Sigmoid colon (tissue), 7 donors: Measurements from ENCODE around the gene GIN1. TPM values are rescaled to one million over a fixed set of nuclear protein-coding genes. Genes with fewer than 3 reads are reported as not detected.

Experiments
- DNase-seq: peaks from one replicate; pipeline ENCODE4 v3.0.0-alpha.2; 2019
- H3K27ac ChIP-seq, 4 donors: fragments of 200-600 bp; sonication (generic); one replicate each; pipeline ENCODE4 v1.5.1; 2016 to 2019; ENCODE audit warnings: mild to moderate bottlenecking in 1 of 4
- H3K27me3 ChIP-seq, 3 donors: fragments of 200-600 bp; sonication (generic); one replicate each; pipeline ENCODE4 v1.5.1; 2019; ENCODE audit warnings: mild to moderate bottlenecking in 1 of 3
- H3K36me3 ChIP-seq, 4 donors: fragments of 200-600 bp; sonication (generic); one replicate each; pipeline ENCODE4 v1.5.1; 2016 to 2019
- H3K4me1 ChIP-seq, 4 donors: fragments of 200-600 bp; sonication (generic); one replicate each; pipeline ENCODE4 v1.5.1; 2017 to 2019
- H3K4me3 ChIP-seq, 4 donors: fragments of 200-600 bp; sonication (generic); one replicate each; pipeline ENCODE4 v1.5.1; 2017 to 2019; ENCODE audit warnings: mild to moderate bottlenecking in 2 of 4, moderate library complexity in 1 of 4
- H3K9me3 ChIP-seq, 4 donors: fragments of 200-600 bp in 3 of 4; sonication (generic) in 3 of 4; one replicate each; pipeline versions ENCODE4 v1.5.1 to v1.6.1; 2013 to 2019
- EP300 ChIP-seq, 4 donors: sonication (generic); formaldehyde crosslinking; IDR thresholded peaks; one replicate each; pipeline ENCODE4 v1.6.1; 2017; ENCODE audit warnings: antibody characterized with exemption in 4 of 4
- POLR2A ChIP-seq, 2 donors: fragments of 450-650 bp; IDR thresholded peaks; one replicate each; pipeline ENCODE4 v1.6.1; 2016; ENCODE audit warnings: antibody characterized with exemption in 2 of 2, mild to moderate bottlenecking in 2 of 2, moderate library complexity in 2 of 2
- POLR2AphosphoS5 ChIP-seq, 4 donors: sonication (generic); formaldehyde crosslinking; IDR thresholded peaks; one replicate each; pipeline ENCODE4 v1.6.1; 2017; ENCODE audit warnings: antibody characterized with exemption in 4 of 4
- WGBS, 2 donors: extraction: QIAGEN DNeasy Blood & Tissue Kit; methylation state at CpG; one replicate each; pipeline ENCODE4 v1.1.7; 2013; 5-methylcytosine and 5-hydroxymethylcytosine counted together
- intact Hi-C: fragments of 100-400 bp; cut with DNase I; formaldehyde crosslinking; loops from one replicate; pipeline ENCODE4 v1.15.1; 2023
- polyA plus RNA-seq, 3 donors: library from polyadenylated mRNA; stranded (reverse); fragments of 200-250 nt; gene quantifications; one replicate each; pipeline ENCODE4 v1.2.3, GENCODE V29; 2013
- total RNA-seq, 4 donors: library from RNA; depleted of rRNA; stranded (reverse); fragments of >200 nt; gene quantifications; one replicate each; pipeline ENCODE4 v1.1.0, GENCODE V29; 2016
- TF ChIP-seq, protein P1 (sequence below), 4 experiments: fragments of 450-650 bp in 3 of 4; fragments of 200-600 bp in 1 of 4; IDR thresholded peaks; one replicate each; pipeline ENCODE4 v1.5.1; 2016 to 2019; ENCODE audit warnings: antibody characterized with exemption in 4 of 4, mild to moderate bottlenecking in 3 of 4, moderate library complexity in 2 of 4
- donor health status: healthy with polysubstance abuse.
- donor health status: Bipolar disorder and iron deficiency.
- donor health status: healthy.

The GIN1 gene
- total and polyA plus RNA-seq, 7 donors, result 3.0 to 14.6 (median 7.8) TPM

DNA sequence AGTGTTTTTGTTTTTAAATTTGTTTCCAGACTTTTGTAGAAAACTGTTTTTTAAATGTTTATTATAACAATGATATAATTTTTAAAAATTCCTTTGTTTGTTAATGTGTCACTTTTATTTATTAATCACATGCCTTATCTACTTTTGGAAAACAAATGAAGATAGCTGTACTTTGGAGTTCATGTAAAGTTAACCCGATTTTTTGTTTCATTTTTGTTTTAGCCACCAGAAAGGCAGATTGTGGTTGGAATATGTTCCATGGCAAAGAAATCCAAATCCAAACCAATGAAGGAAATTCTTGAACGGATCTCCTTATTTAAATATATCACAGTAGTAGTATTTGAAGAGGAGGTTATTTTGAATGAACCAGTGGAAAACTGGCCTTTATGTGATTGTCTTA is 13.3 kb upstream of the GIN1 start:
- no peak overlapping the region for H3K4me3 ChIP-seq
- H3K27ac ChIP-seq, result no peak overlapping the region
- H3K4me1 ChIP-seq, result no peaks in the 10 kb centered on the region
- H3K9me3 ChIP-seq, result no peaks in the 10 kb centered on the region
- DNase-seq, result no peak
- H3K27me3 ChIP-seq, result no peaks in the 10 kb centered on the region
- TF ChIP-seq POLR2AphosphoS5 (IDR thresholded peaks at IDR 0.05), result no peak
- TF ChIP-seq POLR2A (IDR thresholded peaks at IDR 0.05), result no peak
- TF ChIP-seq, protein P1, sequence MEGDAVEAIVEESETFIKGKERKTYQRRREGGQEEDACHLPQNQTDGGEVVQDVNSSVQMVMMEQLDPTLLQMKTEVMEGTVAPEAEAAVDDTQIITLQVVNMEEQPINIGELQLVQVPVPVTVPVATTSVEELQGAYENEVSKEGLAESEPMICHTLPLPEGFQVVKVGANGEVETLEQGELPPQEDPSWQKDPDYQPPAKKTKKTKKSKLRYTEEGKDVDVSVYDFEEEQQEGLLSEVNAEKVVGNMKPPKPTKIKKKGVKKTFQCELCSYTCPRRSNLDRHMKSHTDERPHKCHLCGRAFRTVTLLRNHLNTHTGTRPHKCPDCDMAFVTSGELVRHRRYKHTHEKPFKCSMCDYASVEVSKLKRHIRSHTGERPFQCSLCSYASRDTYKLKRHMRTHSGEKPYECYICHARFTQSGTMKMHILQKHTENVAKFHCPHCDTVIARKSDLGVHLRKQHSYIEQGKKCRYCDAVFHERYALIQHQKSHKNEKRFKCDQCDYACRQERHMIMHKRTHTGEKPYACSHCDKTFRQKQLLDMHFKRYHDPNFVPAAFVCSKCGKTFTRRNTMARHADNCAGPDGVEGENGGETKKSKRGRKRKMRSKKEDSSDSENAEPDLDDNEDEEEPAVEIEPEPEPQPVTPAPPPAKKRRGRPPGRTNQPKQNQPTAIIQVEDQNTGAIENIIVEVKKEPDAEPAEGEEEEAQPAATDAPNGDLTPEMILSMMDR (IDR thresholded peaks at IDR 0.05), result no peak
- no peak for TF ChIP-seq EP300 (IDR thresholded peaks at IDR 0.05)
- intact Hi-C loops, result no loop called here
- peaks cover 0 to 40% (median 0%) of the 10 kb centered on the region in 4 donors for H3K36me3 ChIP-seq
- WGBS, 2 donors, result 54 to 78% methylated on average over 2 of the region's 2 CpGs

GRCh38 chr5:103132684-103133083 is 12.7 kb upstream of the GIN1 start:
- DNase-seq, result no peak
- TF ChIP-seq POLR2A (IDR thresholded peaks at IDR 0.05) (no peak), EP300 (IDR thresholded peaks at IDR 0.05) (no peak), POLR2AphosphoS5 (IDR thresholded peaks at IDR 0.05) (no peak)
- TF ChIP-seq, protein P1 (IDR thresholded peaks at IDR 0.05), result no peak
- Histone ChIP-seq H3K36me3 (peaks cover 0 to 35% (median 0%) of the 10 kb centered on the region in 4 donors), H3K4me1 (no peaks in the 10 kb centered on the region), H3K27ac (no peak overlapping the region), H3K27me3 (no peaks in the 10 kb centered on the region), H3K4me3 (no peak overlapping the region), H3K9me3 (no peaks in the 10 kb centered on the region)
- 88 to 93% methylated on average over 1 of the region's 1 CpG for WGBS, 2 donors
- intact Hi-C loops, result no loop called here

GRCh38 chr5:103128202-103128601 is 8.3 kb upstream of the GIN1 start:
- no peak overlapping the region for H3K4me3 ChIP-seq
- TF ChIP-seq, protein P1 (IDR thresholded peaks at IDR 0.05), result no peak
- TF ChIP-seq EP300 (IDR thresholded peaks at IDR 0.05) (no peak), POLR2AphosphoS5 (IDR thresholded peaks at IDR 0.05) (no peak), POLR2A (IDR thresholded peaks at IDR 0.05) (no peak)
- H3K9me3 ChIP-seq, result no peaks in the 10 kb centered on the region
- peaks cover 0 to 14% (median 4%) of the 10 kb centered on the region in 4 donors for H3K4me1 ChIP-seq
- no peaks in the 10 kb centered on the region for H3K27me3 ChIP-seq
- no peak for DNase-seq
- peaks cover 0 to 5% (median 0%) of the 10 kb centered on the region in 4 donors for H3K36me3 ChIP-seq
- intact Hi-C loops, result loop anchor here (10.0 kb wide), 1 partner anchor 373 kb away; the partner anchor contains the start of gene PAM
- no peak overlapping the region for H3K27ac ChIP-seq

GRCh38 chr5:103127292-103127817 is 7.4 kb upstream of the GIN1 start:
- 87 to 94% methylated on average over 2 of the region's 2 CpGs for WGBS, 2 donors
- intact Hi-C loops, result loop anchor here (10.0 kb wide), 1 partner anchor 373 kb away; the partner anchor contains the start of gene PAM

More at GRCh38 chr5:103127292-103127817, 7.4 kb upstream of the GIN1 start:
- DNase-seq, result no peak
- H3K27ac ChIP-seq, result no peak overlapping the region
- peaks cover 0 to 22% (median 5%) of the 10 kb centered on the region in 4 donors for H3K4me1 ChIP-seq
- H3K36me3 ChIP-seq, result peaks cover 0 to 5% (median 0%) of the 10 kb centered on the region in 4 donors
- no peak for TF ChIP-seq POLR2AphosphoS5 (IDR thresholded peaks at IDR 0.05)
- TF ChIP-seq, protein P1 (IDR thresholded peaks at IDR 0.05), result no peak
- TF ChIP-seq EP300 (IDR thresholded peaks at IDR 0.05), result no peak
- TF ChIP-seq POLR2A (IDR thresholded peaks at IDR 0.05), result no peak
- H3K9me3 ChIP-seq, result no peaks in the 10 kb centered on the region
- H3K27me3 ChIP-seq, result no peaks in the 10 kb centered on the region
- no peak overlapping the region for H3K4me3 ChIP-seq
